Thoracic aorta (tissue), 2 donors: ENCODE measurements around the gene NABP2. TPM values are rescaled to one million over a fixed set of nuclear protein-coding genes. Genes with fewer than 3 reads are reported as not detected.

Source experiments
- ATAC-seq: fragments of 150-250 bp; one replicate; pipeline ENCODE4 v1.8.0; 2017; ENCODE audit warnings: low read depth; ENCODE audit not compliant: insufficient number of reproducible peaks, low FRiP score
- DNase-seq: peaks from one replicate; pipeline ENCODE4 v3.0.0-alpha.2; 2020; ENCODE audit warnings: low spot score
- H3K27ac ChIP-seq, 2 donors: fragments of 200-600 bp; sonication (generic); 1 replicate in 1 of 2; 2 replicates in 1 of 2; pipeline ENCODE4 v1.5.1; 2016; ENCODE audit warnings: mild to moderate bottlenecking in 2 of 2, moderate library complexity in 2 of 2
- H3K27me3 ChIP-seq: fragments of 200-600 bp; sonication (generic); replicated peaks from 2 replicates; pipeline ENCODE4 v1.6.0; 2016; ENCODE audit warnings: mild to moderate bottlenecking; ENCODE audit not compliant: insufficient read depth
- H3K36me3 ChIP-seq: fragments of 200-600 bp; sonication (generic); one replicate; pipeline ENCODE4 v1.5.1; 2016
- H3K4me1 ChIP-seq, 2 donors: fragments of 200-600 bp; sonication (generic); 1 replicate in 1 of 2; 2 replicates in 1 of 2; pipeline versions ENCODE4 v1.5.1 to v1.6.0; 2016; ENCODE audit warnings: low read depth in 2 of 2, mild to moderate bottlenecking in 1 of 2; ENCODE audit not compliant: control insufficient read depth in 1 of 2
- H3K4me3 ChIP-seq: fragments of 200-600 bp; sonication (generic); 2 replicates; pipeline ENCODE4 v1.5.1; 2016; ENCODE audit warnings: mild to moderate bottlenecking
- H3K9me3 ChIP-seq: fragments of 200-600 bp; sonication (generic); 2 replicates; pipeline ENCODE4 v1.5.1; 2016
- CTCF ChIP-seq: fragments of 200-600 bp; sonication (generic); IDR thresholded peaks from one replicate; pipeline ENCODE4 v1.5.1; 2019; ENCODE audit warnings: antibody characterized with exemption
- total RNA-seq, 2 donors: library from RNA; depleted of rRNA; stranded (reverse); fragments of >200 nt; gene quantifications; one replicate each; pipeline versions ENCODE4 v1.1.0 to v1.2.3, GENCODE V29; 2016

NABP2 gene
- 10 to 100 TPM in 1 of 2 donors, 1 to 10 TPM in 1; 8.7 to 17.2 TPM for total RNA-seq

GRCh38 chr12:56224102-56224701, at the start of gene NABP2:
Gene NABP2 (plus strand): TSS chr12:56224342. CDS start chr12:56224857, 515 bp downstream.
- peak; percentile 88 for TF ChIP-seq CTCF
- ATAC-seq (peak; percentile 44), DNase-seq (peak; percentile 95)
- Histone ChIP-seq H3K27me3 (no peaks in the 10 kb centered on the region), H3K9me3 (no peaks in the 10 kb centered on the region), H3K27ac (peak within 1 kb of the TSS; percentile 96 to 99), H3K36me3 (no peaks in the 10 kb centered on the region), H3K4me3 (peak within 1 kb of the TSS; percentile 73), H3K4me1 (peaks cover 24 to 43% of the 10 kb centered on the region in 2 donors)

DNA sequence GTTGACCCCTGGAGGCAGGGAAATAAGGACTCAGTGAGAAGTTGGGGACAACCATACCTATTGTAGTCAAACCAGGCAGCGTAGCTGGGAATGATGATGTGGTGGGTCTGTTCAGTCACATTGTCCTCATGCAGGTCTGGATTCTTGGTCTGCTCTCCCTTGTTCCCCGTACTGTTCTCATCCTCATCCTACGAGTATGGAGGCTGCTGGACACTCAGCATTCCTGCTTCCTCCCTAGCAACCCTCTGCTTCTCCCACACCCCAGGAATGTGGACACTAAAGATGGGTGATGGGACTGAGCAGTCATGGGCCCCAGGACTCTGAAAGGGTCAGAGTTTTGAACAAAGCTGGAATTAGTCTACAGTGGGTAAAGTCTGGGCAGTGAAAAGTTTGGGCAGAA, 45.8 kb upstream of the NABP2 start:
- peaks cover 81% of the 10 kb centered on the region for H3K36me3 ChIP-seq
- H3K9me3 ChIP-seq = no peaks in the 10 kb centered on the region
- H3K4me3 ChIP-seq = no peak overlapping the region
- DNase-seq (no peak), ATAC-seq (no peak)
- no peak for TF ChIP-seq CTCF
- H3K27me3 ChIP-seq = no peaks in the 10 kb centered on the region
- no peaks in the 10 kb centered on the region for H3K4me1 ChIP-seq
- H3K27ac ChIP-seq = no peak overlapping the region

GRCh38 chr12:56186957-56187356, 37.2 kb upstream of the NABP2 start:
- H3K27me3 ChIP-seq = no peaks in the 10 kb centered on the region
- no peak overlapping the region for H3K27ac ChIP-seq
- TF ChIP-seq CTCF = no peak
- no peaks in the 10 kb centered on the region for H3K9me3 ChIP-seq
- peaks cover 15 to 24% of the 10 kb centered on the region in 2 donors for H3K4me1 ChIP-seq
- peaks cover 31% of the 10 kb centered on the region for H3K36me3 ChIP-seq
- DNase-seq = no peak
- H3K4me3 ChIP-seq = no peak overlapping the region
- no peak for ATAC-seq

DNA sequence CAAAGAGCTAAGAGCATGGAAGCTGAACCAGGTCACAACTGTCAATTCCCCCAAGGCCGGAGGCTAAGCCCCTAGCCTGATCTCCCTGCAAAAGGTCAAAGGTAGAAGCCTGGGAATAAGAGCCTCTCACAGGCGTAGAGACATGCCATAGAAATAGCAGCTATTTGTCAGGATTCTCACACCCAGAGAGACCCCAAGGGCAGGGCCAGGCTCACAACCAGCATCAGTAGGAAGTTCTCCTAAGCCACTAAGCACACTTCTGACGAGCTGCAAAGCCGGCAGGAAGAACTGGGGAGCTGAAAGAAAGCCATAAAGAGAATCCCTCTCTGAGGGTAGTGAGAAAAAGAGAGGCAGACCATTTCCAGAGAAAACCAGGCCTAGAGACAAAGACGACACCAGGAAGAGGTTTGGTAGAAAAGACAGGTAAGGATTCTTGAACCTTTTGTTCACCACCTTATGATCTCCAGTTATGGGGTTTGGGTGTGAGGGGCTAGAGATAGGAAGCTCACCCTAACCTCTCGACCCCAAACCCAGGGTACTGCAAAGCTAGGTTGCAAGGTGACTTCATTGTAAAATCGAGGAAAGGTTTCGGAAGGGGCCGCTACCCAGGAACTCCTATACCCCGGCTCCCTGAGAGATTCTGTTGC, 35.9 kb upstream of the NABP2 start:
- DNase-seq (no peak), ATAC-seq (no peak)
- Histone ChIP-seq H3K27ac (peak overlapping the region; percentile 72 to 80), H3K4me1 (peaks cover 15 to 24% of the 10 kb centered on the region in 2 donors), H3K4me3 (peak overlapping the region; percentile 90), H3K27me3 (no peaks in the 10 kb centered on the region), H3K36me3 (peaks cover 20% of the 10 kb centered on the region), H3K9me3 (no peaks in the 10 kb centered on the region)
- no peak for TF ChIP-seq CTCF

DNA sequence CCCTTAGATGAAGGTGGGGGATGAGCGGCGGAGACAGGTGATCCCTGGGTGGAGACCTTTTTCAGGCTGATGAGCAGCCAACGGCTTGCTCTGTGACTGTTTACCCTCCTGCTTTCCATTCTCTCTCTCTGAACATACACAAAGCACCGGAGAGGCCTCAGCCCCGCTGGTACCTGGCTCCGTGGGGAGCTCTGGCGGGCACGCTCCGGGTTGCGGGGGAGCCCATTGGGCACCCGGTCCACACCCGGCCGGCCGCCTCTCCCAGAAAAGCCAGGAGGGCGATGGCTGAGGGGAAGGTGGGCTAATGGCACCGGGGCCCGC, 35.4 kb upstream of the NABP2 start:
- DNase-seq (no peak), ATAC-seq (no peak)
- H3K4me3 ChIP-seq = peak overlapping the region; percentile 90
- H3K4me1 ChIP-seq = peaks cover 15 to 24% of the 10 kb centered on the region in 2 donors
- peaks cover 16% of the 10 kb centered on the region for H3K36me3 ChIP-seq
- H3K27me3 ChIP-seq = no peaks in the 10 kb centered on the region
- no peak for TF ChIP-seq CTCF
- no peaks in the 10 kb centered on the region for H3K9me3 ChIP-seq
- H3K27ac ChIP-seq = peak overlapping the region; percentile 72 to 80
